GM10248 (cell line): ENCODE results near the gene GPR156.

Experiments used
- CTCF ChIA-PET: fragments of 300-600 bp; sonication (Branson Sonifier 250); formaldehyde crosslinking; extraction: SDS; loops from one replicate; lab custom pipeline; 2021; ENCODE audit warnings: antibody characterized with exemption; lab: Yijun Ruan, JAX
- POLR2A ChIA-PET: fragments of 350-650 bp; sonication (Branson Sonifier 250); formaldehyde crosslinking; extraction: SDS; loops from one replicate; lab custom pipeline; 2020; ENCODE audit warnings: antibody characterized with exemption; lab: Yijun Ruan, JAX
- DNase-seq: peaks from one replicate; pipeline ENCODE4 v3.0.0; 2012; ENCODE audit errors: extremely low spot score
- CTCF ChIP-seq: IDR thresholded peaks from 2 replicates; pipeline ENCODE4 v1.5.1; 2012; ENCODE audit warnings: mild to moderate bottlenecking, low read depth; ENCODE audit errors: extremely low read depth, missing control alignments, control extremely low read depth

Gene GPR156

GRCh38 chr3:120196333-120196732, 88.7 kb downstream of the GPR156 start:
- no peak for DNase-seq
- TF ChIP-seq CTCF, result no peak
- ChIA-PET CTCF (interaction anchor here (0.8 to 1.3 kb wide), 4 partner anchors 9 to 304 kb away, joined by 3 to 7 read pairs (median 4); no protein-coding TSS in a partner anchor), POLR2A (no interaction called here)

- no peak for DNase-seq
- POLR2A ChIA-PET, result no interaction called here
- no peak for TF ChIP-seq CTCF
- CTCF ChIA-PET, result no interaction called here
Measured at GRCh38 chr3:120193554-120193953, 91.5 kb downstream of the GPR156 start.

GRCh38 chr3:120192579-120192978, 92.4 kb downstream of the GPR156 start:
- TF ChIP-seq CTCF, result no peak
- DNase-seq, result no peak
- CTCF ChIA-PET, result interaction anchor here (1.1 to 1.3 kb wide), 2 partner anchors 9 kb away, joined by 3 to 4 read pairs; no protein-coding TSS in a partner anchor
- POLR2A ChIA-PET, result no interaction called here

GRCh38 chr3:120192159-120192558, 92.9 kb downstream of the GPR156 start:
- CTCF ChIA-PET, result interaction anchor here (1.1 to 1.3 kb wide), 2 partner anchors 9 kb away, joined by 3 to 4 read pairs; no protein-coding TSS in a partner anchor
- DNase-seq, result no peak
- TF ChIP-seq CTCF, result no peak
- POLR2A ChIA-PET, result no interaction called here

- DNase-seq, result peak; percentile 29
- ChIA-PET CTCF (interaction anchor here (0.6 to 1.5 kb wide), 8 partner anchors 8 to 363 kb away, joined by 3 to 7 read pairs (median 4); no protein-coding TSS in a partner anchor), POLR2A (no interaction called here)
- TF ChIP-seq CTCF, result peak; percentile 40
Measured at GRCh38 chr3:120182613-120183511, 102.2 kb downstream of the GPR156 start.

- ChIA-PET CTCF (interaction anchor here (1.2 kb wide), 1 partner anchor 8 kb away, joined by 5 read pairs; no protein-coding TSS in a partner anchor), POLR2A (no interaction called here)
- no peak for TF ChIP-seq CTCF
- DNase-seq, result no peak
Measured at GRCh38 chr3:120181632-120182031, 103.4 kb downstream of the GPR156 start.
